Kidney (tissue), 14 donors: ENCODE results near the gene CCDC170. TPM values are rescaled to one million over a fixed set of nuclear protein-coding genes. Genes with fewer than 3 reads are reported as not detected.

Experiments used
- DNase-seq, 5 donors: peaks; one replicate each; pipeline ENCODE4 v3.0.0-alpha.2; 2013 to 2020
- FAIRE-seq: peaks from 2 replicates; lab custom pipeline; 2012; peaks lifted over from hg19 to GRCh38; lab: Jason Lieb, UNC
- H3K27ac ChIP-seq, 2 donors: one replicate each; pipeline ENCODE4 v1.7.0; 2013; ENCODE audit warnings: low read depth in 2 of 2, low read length in 2 of 2, inconsistent platforms in 1 of 2
- H3K27me3 ChIP-seq: one replicate; pipeline ENCODE4 v1.7.1; 2013; ENCODE audit warnings: low read length, inconsistent platforms; ENCODE audit not compliant: control insufficient read depth, insufficient read depth
- H3K36me3 ChIP-seq, 3 donors: one replicate each; pipeline versions ENCODE4 v1.7.0 to v1.7.1; 2013; ENCODE audit warnings: low read length in 3 of 3, control low read depth in 1 of 3, inconsistent platforms in 1 of 3; ENCODE audit not compliant: insufficient read depth in 3 of 3, control insufficient read depth in 2 of 3
- H3K4me1 ChIP-seq, 3 donors: one replicate each; pipeline versions ENCODE4 v1.7.0 to v1.7.1; 2013; ENCODE audit warnings: low read length in 3 of 3, inconsistent platforms in 1 of 3, low read depth in 1 of 3; ENCODE audit not compliant: control insufficient read depth in 2 of 3, insufficient read depth in 2 of 3
- H3K4me3 ChIP-seq, 3 donors: one replicate each; pipeline versions ENCODE4 v1.7.0 to v1.8.1; 2013; ENCODE audit warnings: low read length in 3 of 3, control low read depth in 1 of 3, inconsistent platforms in 1 of 3
- H3K9ac ChIP-seq, 3 donors: one replicate each; pipeline versions ENCODE4 v1.7.0 to v1.7.1; 2013; ENCODE audit warnings: low read length in 3 of 3, control low read depth in 1 of 3, inconsistent platforms in 1 of 3
- H3K9me3 ChIP-seq, 3 donors: one replicate each; pipeline versions ENCODE4 v1.7.0 to v1.7.1; 2013; ENCODE audit warnings: low read length in 3 of 3, control low read depth in 1 of 3, inconsistent platforms in 1 of 3; ENCODE audit not compliant: control insufficient read depth in 2 of 3, insufficient read depth in 1 of 3
- intact Hi-C: fragments of 100-400 bp; cut with DNase I; formaldehyde crosslinking; loops from one replicate; pipeline ENCODE4 v1.11.1; 2022
- polyA plus RNA-seq: library from polyadenylated mRNA; stranded (reverse); fragments of 350-450 nt; fragmentation: Illumina TruSeq; extraction: RNeasy Lipid Tissue Mini Kit (QIAGEN cat#74804); gene quantifications from one replicate; pipeline ENCODE4 v1.2.3, GENCODE V29; 2014; ENCODE audit warnings: low read depth, low replicate concordance; ENCODE audit not compliant: insufficient read depth
- total RNA-seq: library from RNA; stranded (reverse); fragmentation: NEBNext Ultra II Directional; extraction: Animal tissue kit (Norgen Biotek cat#: 25700); gene quantifications from one replicate; pipeline ENCODE4 v1.2.1, GENCODE V29; 2021
- TF ChIP-seq, protein P1 (sequence below): IDR thresholded peaks from 3 replicates; pipeline ENCODE4 v1.5.1; 2012; ENCODE audit warnings: mild to moderate bottlenecking, moderate library complexity, borderline replicate concordance; ENCODE audit not compliant: insufficient read depth; ENCODE audit errors: extremely low read depth
- donor health status: control.
- donor health status: control.
- donor health status: control.
- donor health status: control.
- donor health status: control.
- donor health status: DM: yes; HTN: yes; CAD: no.
- donor health status: Normal renal cell carcinoma (clear cell type).

Gene CCDC170
- total and polyA plus RNA-seq, 2 donors from 2014 or later, result 0.34 to 2.1 TPM

- H3K4me3 ChIP-seq, result no peak overlapping the region
- no peak for FAIRE-seq
These were observed 138.7 kb downstream of the CCDC170 start for GRCh38 chr6:151632415-151632987.

DNA sequence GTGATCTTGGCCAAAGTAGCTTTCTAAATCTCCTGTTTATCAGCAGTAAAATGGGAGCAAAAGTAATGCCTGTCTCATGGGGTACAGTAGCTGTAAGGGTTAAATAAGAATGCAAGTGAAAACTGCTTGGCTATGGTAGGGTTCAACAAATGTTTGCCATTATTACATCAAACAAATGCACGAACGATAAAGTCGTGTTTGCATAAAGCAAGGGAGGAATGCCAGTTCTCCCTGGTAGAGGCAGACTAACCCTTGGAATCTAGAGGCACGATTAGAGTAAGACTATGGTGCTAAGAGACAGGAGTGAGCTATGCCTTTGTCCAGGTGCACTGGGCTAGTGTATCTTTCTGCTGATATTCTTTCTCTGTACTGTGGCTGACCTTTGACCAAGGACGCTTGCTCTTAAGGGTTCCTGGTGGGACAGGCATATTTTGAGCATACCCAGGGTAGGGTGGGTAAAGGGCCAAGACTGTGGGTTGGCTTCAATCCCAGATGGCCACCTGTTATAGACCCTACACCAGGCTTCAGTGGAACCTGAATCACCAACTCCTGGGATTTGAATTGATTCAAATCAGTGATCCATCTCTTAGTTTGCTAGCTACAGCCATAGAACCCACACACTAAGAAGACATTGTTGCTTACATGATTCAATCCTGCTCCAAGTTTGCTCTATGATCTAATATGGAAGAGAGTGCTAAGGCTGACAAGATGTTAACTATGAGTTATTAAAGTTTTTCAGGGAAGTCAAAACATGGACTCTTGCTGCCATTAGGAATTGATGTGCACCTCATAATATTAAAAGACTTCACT is 139.9 kb downstream of the CCDC170 start:
- TF ChIP-seq, protein P1, sequence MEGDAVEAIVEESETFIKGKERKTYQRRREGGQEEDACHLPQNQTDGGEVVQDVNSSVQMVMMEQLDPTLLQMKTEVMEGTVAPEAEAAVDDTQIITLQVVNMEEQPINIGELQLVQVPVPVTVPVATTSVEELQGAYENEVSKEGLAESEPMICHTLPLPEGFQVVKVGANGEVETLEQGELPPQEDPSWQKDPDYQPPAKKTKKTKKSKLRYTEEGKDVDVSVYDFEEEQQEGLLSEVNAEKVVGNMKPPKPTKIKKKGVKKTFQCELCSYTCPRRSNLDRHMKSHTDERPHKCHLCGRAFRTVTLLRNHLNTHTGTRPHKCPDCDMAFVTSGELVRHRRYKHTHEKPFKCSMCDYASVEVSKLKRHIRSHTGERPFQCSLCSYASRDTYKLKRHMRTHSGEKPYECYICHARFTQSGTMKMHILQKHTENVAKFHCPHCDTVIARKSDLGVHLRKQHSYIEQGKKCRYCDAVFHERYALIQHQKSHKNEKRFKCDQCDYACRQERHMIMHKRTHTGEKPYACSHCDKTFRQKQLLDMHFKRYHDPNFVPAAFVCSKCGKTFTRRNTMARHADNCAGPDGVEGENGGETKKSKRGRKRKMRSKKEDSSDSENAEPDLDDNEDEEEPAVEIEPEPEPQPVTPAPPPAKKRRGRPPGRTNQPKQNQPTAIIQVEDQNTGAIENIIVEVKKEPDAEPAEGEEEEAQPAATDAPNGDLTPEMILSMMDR, result no peak
- Histone ChIP-seq H3K4me1 (no peaks in the 10 kb centered on the region), H3K27me3 (no peaks in the 10 kb centered on the region), H3K9ac (no peak overlapping the region), H3K36me3 (no peaks in the 10 kb centered on the region), H3K9me3 (peaks cover 0 to 3% (median 0%) of the 10 kb centered on the region in 3 donors), H3K27ac (no peak overlapping the region), H3K4me3 (no peak overlapping the region)
- intact Hi-C loops, result no loop called here
- no peak for FAIRE-seq
- no peak for DNase-seq

More at GRCh38 chr6:151632415-151632987, 138.7 kb downstream of the CCDC170 start:
- Histone ChIP-seq H3K27me3 (no peaks in the 10 kb centered on the region), H3K36me3 (no peaks in the 10 kb centered on the region), H3K9ac (no peak overlapping the region), H3K4me1 (no peaks in the 10 kb centered on the region), H3K9me3 (no peaks in the 10 kb centered on the region), H3K27ac (no peak overlapping the region)
- DNase-seq, result no peak
- intact Hi-C loops, result no loop called here
- TF ChIP-seq, protein P1, result no peak

DNA sequence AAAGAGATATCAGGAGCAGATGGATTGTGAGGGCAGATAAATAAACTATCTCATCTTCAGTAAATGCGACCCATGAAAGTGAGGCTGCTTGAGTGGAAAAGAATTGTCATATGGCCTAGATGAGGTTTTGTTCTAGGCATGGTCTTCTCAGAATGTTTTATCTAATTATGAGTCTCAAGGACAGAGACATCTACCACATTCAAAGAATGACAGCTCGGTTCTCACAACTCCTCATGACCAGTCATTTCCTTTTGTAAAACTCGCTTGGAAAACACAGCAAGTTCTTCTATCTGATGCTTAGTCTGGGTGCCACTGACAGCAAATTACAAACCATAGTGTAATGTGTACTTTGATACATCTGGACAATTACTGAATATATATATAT is 140.5 kb downstream of the CCDC170 start:
- DNase-seq (no peak), FAIRE-seq (no peak)
- Histone ChIP-seq H3K4me1 (no peaks in the 10 kb centered on the region), H3K27ac (no peak overlapping the region), H3K27me3 (no peaks in the 10 kb centered on the region), H3K36me3 (no peaks in the 10 kb centered on the region), H3K9ac (no peak overlapping the region), H3K9me3 (peaks cover 0 to 3% (median 0%) of the 10 kb centered on the region in 3 donors), H3K4me3 (no peak overlapping the region)
- intact Hi-C loops, result no loop called here
- TF ChIP-seq, protein P1, result no peak
